ENCODE measurements around the gene CNTNAP5.

The CNTNAP5 gene

GRCh38 chr2:124586210-124586609 lies 561.1 kb downstream of the CNTNAP5 start:
- no peak for FAIRE-seq
- DNase-seq (ENCODE audit: insufficient read length, low spot score): no peak

- DNase-seq (ENCODE audit: insufficient read length, low spot score) (no peak), FAIRE-seq (no peak)
Observed at GRCh38 chr2:124586835-124587234, 561.7 kb downstream of the CNTNAP5 start.

GRCh38 chr2:124589971-124590370 lies 564.9 kb downstream of the CNTNAP5 start:
- DNase-seq (ENCODE audit: insufficient read length, low spot score) (no peak), FAIRE-seq (no peak)

GRCh38 chr2:124602759-124603158 lies 577.7 kb downstream of the CNTNAP5 start:
- FAIRE-seq (no peak), DNase-seq (ENCODE audit: insufficient read length, low spot score) (no peak)

GRCh38 chr2:124604940-124605339 lies 579.9 kb downstream of the CNTNAP5 start:
- no peak for DNase-seq (ENCODE audit: insufficient read length, low spot score)
- FAIRE-seq: no peak

GRCh38 chr2:124607679-124608078 lies 582.6 kb downstream of the CNTNAP5 start:
- FAIRE-seq: no peak
- DNase-seq (ENCODE audit: insufficient read length, low spot score): no peak

GRCh38 chr2:124609667-124610066 lies 584.6 kb downstream of the CNTNAP5 start:
- no peak for FAIRE-seq

GRCh38 chr2:124610141-124610540 lies 585.1 kb downstream of the CNTNAP5 start:
- FAIRE-seq (no peak), DNase-seq (ENCODE audit: insufficient read length, low spot score) (no peak)

More at GRCh38 chr2:124609667-124610066, 584.6 kb downstream of the CNTNAP5 start:
- DNase-seq (ENCODE audit: insufficient read length, low spot score): no peak

GRCh38 chr2:124610866-124611265 lies 585.8 kb downstream of the CNTNAP5 start:
- FAIRE-seq (no peak), DNase-seq (ENCODE audit: insufficient read length, low spot score) (no peak)

- FAIRE-seq (no peak), DNase-seq (ENCODE audit: insufficient read length, low spot score) (no peak)
Observed at GRCh38 chr2:124623560-124623959, 598.5 kb downstream of the CNTNAP5 start.

- no peak for FAIRE-seq
- DNase-seq (ENCODE audit: insufficient read length, low spot score): no peak
Observed at GRCh38 chr2:124625561-124625960, 600.5 kb downstream of the CNTNAP5 start.

GRCh38 chr2:124626993-124627392 lies 601.9 kb downstream of the CNTNAP5 start:
- no peak for FAIRE-seq
- no peak for DNase-seq (ENCODE audit: insufficient read length, low spot score)

- FAIRE-seq (no peak), DNase-seq (ENCODE audit: insufficient read length, low spot score) (no peak)
Observed at GRCh38 chr2:124633812-124634211, 608.7 kb downstream of the CNTNAP5 start.

- FAIRE-seq (no peak), DNase-seq (ENCODE audit: insufficient read length, low spot score) (no peak)
Observed at GRCh38 chr2:124639524-124639923, 614.4 kb downstream of the CNTNAP5 start.

GRCh38 chr2:124640221-124640750 lies 615.2 kb downstream of the CNTNAP5 start:
- no peak for FAIRE-seq
- DNase-seq (ENCODE audit: insufficient read length, low spot score): no peak

GRCh38 chr2:124646166-124646815 lies 621.2 kb downstream of the CNTNAP5 start:
- DNase-seq (ENCODE audit: insufficient read length, low spot score): no peak
- FAIRE-seq: no peak

- FAIRE-seq: no peak
- DNase-seq (ENCODE audit: insufficient read length, low spot score): no peak
Observed at GRCh38 chr2:124647245-124647644, 622.2 kb downstream of the CNTNAP5 start.

- no peak for FAIRE-seq
Observed at GRCh38 chr2:124647663-124648062, 622.6 kb downstream of the CNTNAP5 start.

GRCh38 chr2:124649001-124649400 lies 623.9 kb downstream of the CNTNAP5 start:
- FAIRE-seq: no peak
- no peak for DNase-seq (ENCODE audit: insufficient read length, low spot score)

More at GRCh38 chr2:124647663-124648062, 622.6 kb downstream of the CNTNAP5 start:
- DNase-seq (ENCODE audit: insufficient read length, low spot score): no peak

- no peak for DNase-seq (ENCODE audit: insufficient read length, low spot score)
- no peak for FAIRE-seq
Observed at GRCh38 chr2:124652099-124652498, 627.0 kb downstream of the CNTNAP5 start.

GRCh38 chr2:124658373-124658772 lies 633.3 kb downstream of the CNTNAP5 start:
- no peak for DNase-seq (ENCODE audit: insufficient read length, low spot score)

GRCh38 chr2:124661558-124661957 lies 636.5 kb downstream of the CNTNAP5 start:
- DNase-seq (ENCODE audit: insufficient read length, low spot score) (no peak), FAIRE-seq (no peak)

More at GRCh38 chr2:124658373-124658772, 633.3 kb downstream of the CNTNAP5 start:
- no peak for FAIRE-seq

Measured in GM19239 (cell line).